H9 (cell line): Measurements from ENCODE around the gene FBXL12. TPM values are rescaled to one million over a fixed set of nuclear protein-coding genes. Genes with fewer than 3 reads are reported as not detected.

Experiments used
- DNase-seq: peaks from one replicate; pipeline ENCODE4 v3.0.0-alpha.2; 2017
- H2AFZ ChIP-seq: one replicate; pipeline ENCODE4 v1.6.1; 2013; ENCODE audit warnings: mild to moderate bottlenecking, low read length, control low read depth, moderate library complexity
- H2AK5ac ChIP-seq: 2 replicates; pipeline ENCODE4 v1.6.1; 2013; ENCODE audit warnings: low read length, control low read depth, mixed read lengths; ENCODE audit not compliant: insufficient read length
- H2BK120ac ChIP-seq: one replicate; pipeline ENCODE4 v1.6.1; 2013; ENCODE audit warnings: low read depth, mild to moderate bottlenecking, low read length, control low read depth, inconsistent platforms; ENCODE audit not compliant: poor library complexity, severe bottlenecking
- H2BK12ac ChIP-seq: 2 replicates; pipeline ENCODE4 v1.6.1; 2013; ENCODE audit warnings: low read length, control low read depth, mixed read lengths, low read depth; ENCODE audit not compliant: insufficient read length
- H2BK15ac ChIP-seq: 2 replicates; pipeline ENCODE4 v1.6.1; 2013; ENCODE audit warnings: low read depth, low read length, control low read depth
- H2BK20ac ChIP-seq: one replicate; pipeline ENCODE4 v1.6.1; 2013; ENCODE audit warnings: low read depth, mild to moderate bottlenecking, low read length, control low read depth, inconsistent platforms; ENCODE audit not compliant: poor library complexity, severe bottlenecking
- H2BK5ac ChIP-seq: 2 replicates; pipeline ENCODE4 v1.6.1; 2013; ENCODE audit warnings: low read length, control low read depth, mixed read lengths; ENCODE audit not compliant: insufficient read length
- H3K14ac ChIP-seq: 2 replicates; pipeline ENCODE4 v1.6.1; 2013; ENCODE audit warnings: low read length, control low read depth; ENCODE audit not compliant: insufficient read depth
- H3K18ac ChIP-seq: 2 replicates; pipeline ENCODE4 v1.6.1; 2013; ENCODE audit warnings: low read depth, mild to moderate bottlenecking, mixed read lengths, low read length, control low read depth; ENCODE audit not compliant: insufficient read length
- H3K23ac ChIP-seq: 2 replicates; pipeline ENCODE4 v1.6.1; 2013; ENCODE audit warnings: low read length, control low read depth, mixed read lengths, low read depth; ENCODE audit not compliant: insufficient read length
- H3K23me2 ChIP-seq: 2 replicates; pipeline ENCODE4 v1.6.1; 2013; ENCODE audit warnings: low read depth, mild to moderate bottlenecking, mixed read lengths, low read length, control low read depth; ENCODE audit not compliant: insufficient read length, poor library complexity, severe bottlenecking
- H3K27ac ChIP-seq: 2 replicates; pipeline ENCODE4 v1.5.1; 2013; ENCODE audit warnings: low read length, control low read depth, mixed read lengths, low read depth; ENCODE audit not compliant: insufficient read length
- H3K27me3 ChIP-seq: 2 replicates; pipeline ENCODE4 v1.6.1; 2013; ENCODE audit warnings: low read length, control low read depth, inconsistent platforms; ENCODE audit not compliant: insufficient read depth
- H3K4ac ChIP-seq: 2 replicates; pipeline ENCODE4 v1.6.1; 2013; ENCODE audit warnings: low read depth, mild to moderate bottlenecking, control low read depth, inconsistent platforms, low read length, moderate library complexity
- H3K4me1 ChIP-seq: 2 replicates; pipeline ENCODE4 v1.6.1; 2013; ENCODE audit warnings: low read length, control low read depth, inconsistent platforms; ENCODE audit not compliant: insufficient read depth
- H3K4me2 ChIP-seq: 2 replicates; pipeline ENCODE4 v1.6.1; 2013; ENCODE audit warnings: low read length, control low read depth, mixed read lengths; ENCODE audit not compliant: insufficient read length, insufficient read depth
- H3K56ac ChIP-seq: 2 replicates; pipeline ENCODE4 v1.6.1; 2013; ENCODE audit warnings: low read depth, mild to moderate bottlenecking, mixed read lengths, low read length, control low read depth; ENCODE audit not compliant: insufficient read length
- H3K79me1 ChIP-seq: 2 replicates; pipeline ENCODE4 v1.6.1; 2013; ENCODE audit warnings: low read depth, mild to moderate bottlenecking, moderate library complexity, low read length, control low read depth, inconsistent platforms; ENCODE audit not compliant: insufficient read depth, poor library complexity, severe bottlenecking
- H3K79me2 ChIP-seq: 2 replicates; pipeline ENCODE4 v1.6.1; 2013; ENCODE audit warnings: low read length, control low read depth, inconsistent platforms; ENCODE audit not compliant: insufficient read depth
- H3K9ac ChIP-seq: 2 replicates; pipeline ENCODE4 v1.6.1; 2013; ENCODE audit warnings: low read length, control low read depth, mixed read lengths; ENCODE audit not compliant: insufficient read length; ENCODE audit errors: extremely low read depth
- H3K9me3 ChIP-seq: one replicate; pipeline ENCODE4 v1.6.1; 2013; ENCODE audit warnings: low read depth, low read length, inconsistent platforms; ENCODE audit not compliant: control insufficient read depth
- H3T11ph ChIP-seq: one replicate; pipeline ENCODE4 v1.6.1; 2013; ENCODE audit warnings: mild to moderate bottlenecking, low read length, control low read depth, inconsistent platforms
- H4K20me1 ChIP-seq: one replicate; pipeline ENCODE4 v1.6.1; 2013; ENCODE audit not compliant: control insufficient read depth, insufficient read length, insufficient read depth
- H4K5ac ChIP-seq: 2 replicates; pipeline ENCODE4 v1.6.1; 2013; ENCODE audit warnings: low read depth, mild to moderate bottlenecking, mixed read lengths, low read length, control low read depth; ENCODE audit not compliant: insufficient read length
- H4K8ac ChIP-seq: replicated peaks from 2 replicates; pipeline ENCODE4 v1.6.1; 2013; ENCODE audit warnings: low read length, control low read depth, mixed read lengths, low read depth; ENCODE audit not compliant: insufficient read length
- H4K91ac ChIP-seq: 2 replicates; pipeline ENCODE4 v1.6.1; 2013; ENCODE audit warnings: low read depth, mild to moderate bottlenecking, moderate library complexity, mixed read lengths, low read length, control low read depth; ENCODE audit not compliant: insufficient read length
- H3K27ac Mint-ChIP-seq, 3 experiments: 2 replicates in 2 of 3; 3 replicates in 1 of 3; pipeline ENCODE4 v1.8.0; 2020 to 2021; ENCODE audit warnings: mixed read lengths in 3 of 3, mild to moderate bottlenecking in 1 of 3, moderate library complexity in 1 of 3
- H3K27me3 Mint-ChIP-seq: 2 replicates; pipeline ENCODE4 v1.8.0; 2021; ENCODE audit warnings: low read depth, mild to moderate bottlenecking, moderate library complexity, mixed read lengths
- H3K36me3 Mint-ChIP-seq, 3 experiments: 2 replicates in 2 of 3; 3 replicates in 1 of 3; pipeline ENCODE4 v1.8.0; 2020 to 2021; ENCODE audit warnings: low read depth in 3 of 3, mixed read lengths in 3 of 3; ENCODE audit not compliant: insufficient read depth in 1 of 3
- H3K4me1 Mint-ChIP-seq, 2 experiments: 2 replicates each; pipeline ENCODE4 v1.8.0; 2020; ENCODE audit warnings: mixed read lengths in 2 of 2
- H3K4me3 Mint-ChIP-seq, 2 experiments: 2 replicates in 1 of 2; 3 replicates in 1 of 2; pipeline ENCODE4 v1.8.0; 2020 to 2021; ENCODE audit warnings: mild to moderate bottlenecking in 2 of 2, mixed read lengths in 2 of 2, moderate library complexity in 1 of 2
- H3K9me3 Mint-ChIP-seq, 2 experiments: 2 replicates in 1 of 2; 3 replicates in 1 of 2; pipeline ENCODE4 v1.8.0; 2020; ENCODE audit warnings: mild to moderate bottlenecking in 2 of 2, mixed read lengths in 2 of 2, moderate library complexity in 1 of 2
- WGBS: extraction: QIAGEN DNeasy Blood & Tissue Kit; methylation state at CpG from one replicate; pipeline ENCODE4 v1.1.7; 2013; ENCODE audit warnings: missing lambda C conversion rate, low lambda C conversion rate, mixed read lengths; ENCODE audit not compliant: insufficient read length; ENCODE audit errors: extremely low coverage; 5-methylcytosine and 5-hydroxymethylcytosine counted together
- total RNA-seq: library from RNA; stranded (reverse); gene quantifications from 2 replicates; pipeline ENCODE4 v1.2.1, GENCODE V29; 2021
- TF ChIP-seq, protein P1 (sequence below): fragments of 200-600 bp; sonication (generic); conservative IDR thresholded peaks from 3 replicates; pipeline ENCODE4 v1.8.0; 2021; ENCODE audit warnings: antibody characterized with exemption, mild to moderate bottlenecking

FBXL12 gene
- total RNA-seq, 1 experiment from 2014 or later: 31.8 TPM

DNA sequence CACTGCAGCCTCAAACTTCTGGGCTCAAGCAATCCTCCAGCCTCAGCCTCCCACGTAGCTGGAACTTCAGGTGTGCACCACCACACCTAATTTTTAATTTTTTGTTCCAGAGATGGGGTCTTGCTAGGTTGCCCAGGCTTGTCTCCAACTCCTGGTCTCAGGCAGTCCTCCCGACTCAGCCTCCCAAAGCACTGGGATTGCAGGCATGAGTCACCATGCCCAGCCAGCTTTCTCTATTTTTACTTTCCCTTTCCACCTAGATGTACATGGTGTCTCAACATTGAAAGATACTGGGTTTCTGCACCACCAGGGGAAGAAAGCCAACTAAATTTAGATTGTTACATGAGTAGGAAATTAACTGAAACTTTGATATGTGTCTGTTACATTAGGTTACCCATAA lies 36.5 kb downstream of the FBXL12 start:
- Histone ChIP-seq H3K56ac (no peak overlapping the region), H3K4me1 (no peaks in the 10 kb centered on the region), H4K91ac (no peak overlapping the region), H2BK15ac (no peak overlapping the region), H3K79me1 (no peaks in the 10 kb centered on the region), H3K18ac (no peak overlapping the region), H3K23me2 (no peaks in the 10 kb centered on the region), H2BK120ac (no peak overlapping the region), H2BK5ac (no peak overlapping the region), H3T11ph (no peak overlapping the region), H2AFZ (no peak overlapping the region), H4K8ac (no peak overlapping the region), H3K27me3 (no peaks in the 10 kb centered on the region), H3K4me2 (no peak overlapping the region), H2AK5ac (no peak overlapping the region), H4K20me1 (no peaks in the 10 kb centered on the region), H2BK12ac (no peak overlapping the region), H3K9ac (no peak overlapping the region), H3K14ac (no peak overlapping the region), H3K79me2 (no peaks in the 10 kb centered on the region), H3K9me3 (no peaks in the 10 kb centered on the region), H3K27ac (no peak overlapping the region), H4K5ac (no peak overlapping the region), H3K23ac (no peak overlapping the region), H3K4ac (no peak overlapping the region), H2BK20ac (no peak overlapping the region)
- peaks cover 17 to 22% of the 10 kb centered on the region in 2 experiments for H3K4me1 Mint-ChIP-seq
- WGBS: no CpG with 5 or more reads among the region's 2 CpGs
- no peaks in the 10 kb centered on the region for H3K27me3 Mint-ChIP-seq
- H3K9me3 Mint-ChIP-seq: no peaks in the 10 kb centered on the region; a peak in 1 of 5 replicates
- H3K36me3 Mint-ChIP-seq: peaks cover 0 to under 1% (median 0%) of the 10 kb centered on the region in 3 experiments; a peak in 2 of 7 replicates
- no peak overlapping the region for H3K4me3 Mint-ChIP-seq
- H3K27ac Mint-ChIP-seq: no peak overlapping the region
- DNase-seq: no peak
- TF ChIP-seq, protein P1, sequence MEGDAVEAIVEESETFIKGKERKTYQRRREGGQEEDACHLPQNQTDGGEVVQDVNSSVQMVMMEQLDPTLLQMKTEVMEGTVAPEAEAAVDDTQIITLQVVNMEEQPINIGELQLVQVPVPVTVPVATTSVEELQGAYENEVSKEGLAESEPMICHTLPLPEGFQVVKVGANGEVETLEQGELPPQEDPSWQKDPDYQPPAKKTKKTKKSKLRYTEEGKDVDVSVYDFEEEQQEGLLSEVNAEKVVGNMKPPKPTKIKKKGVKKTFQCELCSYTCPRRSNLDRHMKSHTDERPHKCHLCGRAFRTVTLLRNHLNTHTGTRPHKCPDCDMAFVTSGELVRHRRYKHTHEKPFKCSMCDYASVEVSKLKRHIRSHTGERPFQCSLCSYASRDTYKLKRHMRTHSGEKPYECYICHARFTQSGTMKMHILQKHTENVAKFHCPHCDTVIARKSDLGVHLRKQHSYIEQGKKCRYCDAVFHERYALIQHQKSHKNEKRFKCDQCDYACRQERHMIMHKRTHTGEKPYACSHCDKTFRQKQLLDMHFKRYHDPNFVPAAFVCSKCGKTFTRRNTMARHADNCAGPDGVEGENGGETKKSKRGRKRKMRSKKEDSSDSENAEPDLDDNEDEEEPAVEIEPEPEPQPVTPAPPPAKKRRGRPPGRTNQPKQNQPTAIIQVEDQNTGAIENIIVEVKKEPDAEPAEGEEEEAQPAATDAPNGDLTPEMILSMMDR: no peak
